ENCODE measurements around the gene PNRC1.
"Not testable (repeated sequence)": the region's sequence is repeated elsewhere in the genome, so short reads cannot be mapped to it uniquely, and the experiment has no call there.

PNRC1 gene

DNA sequence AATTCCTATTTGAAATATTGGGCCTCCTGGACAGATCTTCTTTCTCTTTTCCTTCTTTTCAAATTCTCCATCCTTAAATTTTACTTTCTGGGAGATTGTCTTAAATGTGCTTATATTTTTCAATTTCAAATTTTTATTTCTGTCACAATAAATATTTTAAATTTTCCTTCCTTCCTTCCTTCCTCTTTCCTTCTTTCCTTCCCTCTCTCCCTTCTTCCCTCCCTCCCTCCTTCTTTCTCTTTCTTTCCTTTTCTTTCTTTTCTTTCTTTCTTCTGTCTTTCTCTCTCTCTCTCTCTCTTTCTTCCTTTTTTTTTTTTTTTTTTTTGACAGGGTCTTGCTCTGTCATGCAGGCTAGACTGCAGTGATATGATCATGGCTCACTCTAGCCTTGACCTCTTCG, 16.7 kb upstream of the PNRC1 start:
- DNase-seq = no peak

DNA sequence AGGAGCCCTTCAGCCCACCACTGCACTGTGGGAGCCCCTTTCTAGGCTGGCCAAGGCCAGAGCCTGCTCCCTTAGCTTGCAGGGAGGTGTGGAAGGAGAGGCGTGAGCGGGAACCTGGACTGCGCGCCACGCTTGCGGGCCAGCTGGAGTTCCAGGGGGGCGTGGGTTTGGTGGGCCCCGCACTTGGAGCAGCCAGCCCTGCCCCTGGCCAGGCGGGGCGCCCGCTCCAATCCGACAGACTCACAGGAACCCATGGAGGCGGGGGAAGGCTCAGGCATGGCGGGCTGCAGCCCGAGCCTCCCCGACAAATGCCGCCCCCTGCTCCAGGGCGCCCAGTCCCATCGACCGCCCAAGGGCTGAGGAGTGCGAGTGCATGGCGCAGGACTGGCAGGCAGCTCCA, 15.6 kb upstream of the PNRC1 start:
- DNase-seq = not testable (repeated sequence)

DNA sequence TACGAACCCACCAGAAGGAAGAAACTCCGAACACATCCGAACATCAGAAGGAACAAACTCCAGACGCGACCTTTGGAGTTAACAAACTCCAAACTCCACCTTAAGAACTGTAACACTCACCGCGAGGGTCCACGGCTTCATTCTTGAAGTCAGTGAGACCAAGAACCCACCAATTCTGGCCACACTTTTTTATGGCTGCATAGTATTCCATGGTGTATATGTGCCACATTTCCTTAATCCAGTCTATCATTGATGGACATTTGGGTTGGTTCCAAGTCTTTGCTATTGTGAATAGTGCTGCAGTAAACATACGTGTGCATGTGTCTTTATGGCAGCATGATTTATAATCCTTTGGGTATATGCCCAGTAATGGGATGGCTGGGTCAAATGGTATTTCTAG, 14.4 kb upstream of the PNRC1 start:
- DNase-seq = not testable (repeated sequence)

DNA sequence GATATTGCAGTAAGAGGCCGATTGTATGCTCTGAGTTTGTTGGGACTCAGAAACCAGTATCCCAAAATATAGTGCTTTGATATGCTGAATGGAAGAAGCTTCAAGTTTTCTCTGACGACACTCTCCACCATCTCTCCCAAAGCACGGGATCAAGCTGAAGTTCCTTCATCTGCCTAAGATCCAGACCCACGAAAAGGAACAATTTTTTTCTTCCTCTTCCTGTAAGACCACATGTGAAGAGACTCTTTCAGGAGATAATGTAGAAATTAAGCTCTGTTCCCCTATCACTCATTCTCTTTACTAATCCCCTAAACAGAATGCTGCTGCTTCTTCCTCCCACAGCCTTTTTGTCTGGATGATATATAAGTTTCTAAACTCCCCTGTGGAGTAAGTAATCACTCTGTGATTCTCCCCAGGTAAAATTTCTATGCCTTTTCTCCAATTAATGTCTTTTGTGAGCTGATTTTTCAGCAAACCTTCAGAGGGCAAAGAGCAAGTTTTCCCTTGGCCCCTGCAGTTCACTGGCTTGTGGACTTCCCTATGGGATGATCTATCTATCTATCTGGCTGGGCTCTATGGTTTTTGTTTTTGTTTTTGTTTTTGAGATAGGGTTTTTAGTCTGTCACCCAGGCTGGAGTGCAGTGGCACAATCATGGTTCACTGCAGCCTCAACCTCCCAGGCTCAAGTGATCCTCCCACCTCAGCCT, 13.5 kb upstream of the PNRC1 start:
- peak; percentile 48 for DNase-seq

DNA sequence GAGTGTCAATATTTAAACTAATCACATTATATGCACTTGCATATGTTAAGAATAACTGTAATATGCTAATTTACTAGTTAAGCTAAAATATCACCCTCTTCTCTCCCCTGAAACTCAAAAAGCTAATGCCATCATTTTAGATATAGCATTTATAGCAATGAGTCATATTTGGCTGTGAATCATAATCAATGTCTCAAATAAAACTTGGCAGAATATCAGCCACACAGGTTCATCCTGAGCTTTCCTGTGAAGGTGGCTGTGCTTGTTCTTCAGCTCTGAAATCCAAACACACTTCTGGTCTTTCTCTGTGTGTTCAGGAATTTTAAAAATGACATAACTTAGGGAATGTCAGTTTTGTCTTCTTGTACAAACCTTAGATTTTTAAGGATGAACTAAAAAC, 12.8 kb upstream of the PNRC1 start:
- DNase-seq = no peak

DNA sequence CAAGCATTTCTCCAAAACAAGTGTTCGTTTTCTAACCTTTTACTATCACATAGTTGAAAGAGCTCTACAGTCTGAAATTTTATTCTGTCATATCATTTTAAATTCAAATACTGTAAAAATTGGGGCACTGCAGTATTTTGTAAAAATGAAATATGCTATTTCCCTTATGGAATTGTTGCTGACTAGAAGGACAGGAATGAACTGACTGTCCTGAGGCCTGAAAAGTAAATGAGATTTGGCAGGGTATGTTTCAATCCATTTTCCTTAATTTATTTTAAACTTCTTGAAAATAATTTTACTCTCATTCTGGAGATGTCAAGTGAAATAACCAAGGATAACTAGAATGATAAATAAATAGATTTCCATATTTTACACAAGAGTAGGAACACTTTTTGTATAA, 11.9 kb upstream of the PNRC1 start:
- no peak for DNase-seq

DNA sequence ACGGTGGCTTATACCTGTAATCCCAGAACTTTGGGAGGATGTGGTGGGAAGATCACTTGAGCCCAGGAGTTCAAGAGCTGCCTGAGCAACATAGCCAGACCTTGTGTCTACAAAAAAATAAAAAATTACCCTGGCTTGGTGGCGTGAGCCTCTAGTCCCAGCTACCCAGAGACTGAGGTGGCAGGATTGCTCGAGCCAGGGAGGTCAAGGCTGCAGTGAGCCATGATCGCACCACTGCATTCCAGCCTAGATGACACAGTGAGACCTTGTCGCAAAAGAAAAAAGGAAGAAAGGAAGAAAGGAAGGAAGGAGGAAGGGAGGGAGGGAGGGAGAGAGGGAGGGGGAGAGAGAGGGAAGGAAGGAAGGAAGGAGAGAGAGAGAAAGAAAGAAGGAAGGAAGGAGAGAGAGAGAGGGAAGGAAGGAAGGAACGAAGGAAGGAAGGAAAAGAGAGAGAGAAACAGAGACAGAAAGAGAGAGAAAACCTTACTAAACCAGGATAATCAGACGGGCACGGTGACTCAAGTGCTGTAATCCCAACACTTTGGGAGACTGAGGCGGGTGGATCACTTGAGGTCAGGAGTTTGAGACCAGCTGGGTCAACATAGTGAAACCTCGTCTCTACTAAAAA, 10.9 kb upstream of the PNRC1 start:
- no peak for DNase-seq

DNA sequence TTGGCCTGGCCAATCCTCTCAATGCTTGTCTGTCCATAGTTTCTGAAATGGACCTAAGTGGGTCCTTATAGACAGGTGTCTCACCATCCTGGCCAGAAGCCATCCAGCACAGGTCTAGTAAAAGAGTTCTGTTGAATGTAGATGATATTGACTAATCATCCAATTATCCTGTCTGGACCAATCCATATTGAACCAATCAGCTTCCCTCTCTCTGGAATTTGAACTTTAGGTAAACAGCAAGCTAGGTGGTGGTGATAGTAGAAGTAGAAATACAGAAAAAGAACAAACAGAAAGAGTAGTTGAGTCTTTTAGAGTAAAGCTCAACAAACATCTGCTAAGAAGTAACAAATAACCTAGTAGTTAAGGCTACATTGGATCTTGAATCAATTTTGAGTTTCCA, 9.5 kb upstream of the PNRC1 start:
- DNase-seq = no peak

DNA sequence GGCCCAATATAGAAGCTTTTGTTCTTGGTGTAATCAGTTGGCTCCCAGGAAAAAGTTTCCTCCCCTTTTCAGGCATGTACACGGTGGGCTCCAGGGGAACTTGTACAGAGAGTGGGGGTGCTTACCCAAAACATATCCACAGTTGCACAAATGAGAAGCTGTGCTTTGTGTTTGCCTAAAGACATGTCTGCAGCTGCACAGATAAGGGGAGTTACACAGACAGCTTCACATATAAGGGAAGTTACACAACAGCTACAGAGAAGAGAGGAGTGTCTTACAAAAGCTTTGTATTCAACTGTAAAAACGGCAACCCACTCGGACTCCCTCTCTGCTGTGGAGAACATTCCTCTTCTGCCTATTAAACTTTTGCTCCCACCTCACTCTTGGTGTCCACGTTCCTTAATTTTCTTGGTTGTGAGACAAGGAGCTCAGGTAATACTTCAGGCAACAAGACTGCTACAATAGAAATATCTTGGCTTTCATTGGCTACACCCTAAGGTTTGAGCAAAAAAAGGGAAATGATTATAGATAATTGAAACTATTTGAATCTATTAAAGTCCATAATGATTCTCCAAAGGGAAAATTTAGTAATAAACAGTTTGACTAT, 7.4 kb upstream of the PNRC1 start:
- DNase-seq = peak; percentile 99

DNA sequence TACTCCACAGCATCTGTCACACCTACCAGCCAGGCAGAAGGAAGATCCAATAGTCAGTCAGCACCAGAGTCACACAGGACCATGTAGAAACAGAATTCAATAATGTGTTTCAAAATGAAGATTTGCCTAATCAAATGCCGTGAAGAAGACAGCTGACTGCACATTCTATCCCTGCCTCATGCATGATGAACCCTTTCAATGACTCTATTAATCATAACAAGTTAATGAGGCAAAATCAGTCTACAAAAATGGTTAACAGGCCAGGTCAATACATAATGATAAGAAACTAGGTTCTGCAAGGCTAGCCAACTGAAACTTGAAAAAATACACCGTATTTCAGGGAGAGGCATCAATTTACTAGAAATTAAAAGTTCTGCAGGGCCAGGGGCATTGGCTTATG, 6.7 kb upstream of the PNRC1 start:
- no peak for DNase-seq

DNA sequence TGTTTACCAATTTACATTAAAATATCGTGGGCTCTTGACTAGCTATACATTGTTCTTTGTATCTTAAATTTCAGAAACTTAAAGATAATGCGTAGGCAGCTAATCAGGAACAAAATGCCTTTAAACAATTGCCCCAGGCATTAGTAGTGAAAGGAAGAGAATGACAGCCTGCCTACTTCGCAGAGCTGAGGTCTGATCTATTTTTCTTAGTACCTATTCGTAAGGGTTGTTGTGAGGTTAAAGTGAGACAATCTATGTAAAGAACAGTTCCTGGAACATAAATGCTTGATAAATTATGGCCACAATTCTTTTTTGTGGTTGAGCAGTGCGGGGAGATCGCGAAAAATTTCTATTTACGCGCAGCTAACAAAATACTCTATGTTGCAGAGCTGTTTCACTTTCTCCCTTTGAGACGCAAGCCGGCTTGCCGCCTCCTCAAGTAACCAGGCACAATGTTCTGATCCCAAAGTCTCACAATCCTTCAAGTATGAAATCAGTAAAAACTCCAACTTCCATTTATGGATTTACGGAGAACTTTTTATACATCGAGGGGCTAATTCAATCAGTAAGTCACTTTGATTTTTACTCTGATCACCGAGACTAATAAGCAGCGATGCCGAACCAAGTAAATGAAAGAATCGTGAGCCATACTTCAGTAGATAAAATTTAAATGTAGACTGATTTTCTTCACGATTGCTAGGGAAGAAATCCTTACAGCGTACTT, 878 bp upstream of the PNRC1 start:
- no peak for DNase-seq

DNA sequence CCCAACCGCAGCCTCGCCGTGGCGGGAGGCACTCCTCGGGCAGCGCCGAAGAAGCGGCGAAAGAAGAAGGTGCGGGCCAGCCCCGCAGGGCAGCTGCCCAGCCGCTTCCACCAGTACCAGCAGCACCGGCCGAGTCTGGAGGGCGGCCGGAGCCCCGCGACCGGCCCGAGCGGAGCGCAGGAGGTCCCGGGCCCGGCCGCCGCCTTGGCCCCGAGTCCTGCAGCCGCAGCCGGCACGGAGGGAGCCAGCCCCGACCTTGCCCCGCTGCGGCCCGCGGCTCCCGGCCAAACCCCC, 525 bp downstream of the PNRC1 start:
- no peak for DNase-seq

DNA sequence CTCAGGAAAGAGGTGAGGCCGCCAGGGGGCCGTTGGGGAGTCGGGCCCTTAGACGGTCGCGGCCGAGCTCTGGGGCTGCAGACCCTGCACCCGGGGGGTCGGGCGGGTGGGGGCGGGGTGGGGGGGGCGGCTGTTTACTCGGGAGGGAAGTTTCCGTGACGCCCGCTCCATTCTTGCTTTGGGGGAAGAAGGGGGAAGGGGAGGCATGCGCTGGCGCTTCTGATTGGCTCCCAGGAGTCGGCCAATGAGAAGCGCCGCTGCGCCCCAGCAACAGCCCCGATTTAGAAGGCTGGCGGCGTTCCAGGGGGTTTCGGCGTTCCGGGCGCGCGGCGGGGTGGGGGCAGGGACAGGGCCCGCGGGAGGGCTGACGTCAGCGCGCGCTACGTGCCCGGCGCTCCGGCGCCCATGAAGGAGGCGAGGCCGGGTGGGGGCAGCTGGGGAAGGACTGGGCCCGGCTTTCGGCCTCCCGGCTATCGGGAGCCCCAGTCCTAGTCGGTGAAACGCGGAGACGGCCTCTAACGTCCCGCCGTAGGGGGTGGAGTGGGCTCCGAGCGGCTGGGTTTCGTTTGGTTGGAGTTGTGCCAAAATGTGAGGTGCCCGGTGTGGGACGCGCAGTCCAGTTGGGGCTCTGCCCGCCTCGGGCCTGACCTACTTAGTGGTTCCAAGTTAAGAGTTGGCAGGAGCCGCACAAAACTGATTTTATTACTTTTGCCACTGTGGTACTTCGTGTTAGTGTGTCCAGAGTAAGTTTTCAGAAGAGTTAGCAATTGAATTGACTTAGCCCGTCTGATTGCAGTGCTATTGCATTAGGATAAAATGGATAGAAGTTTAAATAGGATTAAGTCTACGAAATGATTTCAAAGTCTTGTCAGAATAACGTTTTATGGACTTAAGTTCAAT, 1.1 kb downstream of the PNRC1 start:
- DNase-seq = peak; percentile 83

DNA sequence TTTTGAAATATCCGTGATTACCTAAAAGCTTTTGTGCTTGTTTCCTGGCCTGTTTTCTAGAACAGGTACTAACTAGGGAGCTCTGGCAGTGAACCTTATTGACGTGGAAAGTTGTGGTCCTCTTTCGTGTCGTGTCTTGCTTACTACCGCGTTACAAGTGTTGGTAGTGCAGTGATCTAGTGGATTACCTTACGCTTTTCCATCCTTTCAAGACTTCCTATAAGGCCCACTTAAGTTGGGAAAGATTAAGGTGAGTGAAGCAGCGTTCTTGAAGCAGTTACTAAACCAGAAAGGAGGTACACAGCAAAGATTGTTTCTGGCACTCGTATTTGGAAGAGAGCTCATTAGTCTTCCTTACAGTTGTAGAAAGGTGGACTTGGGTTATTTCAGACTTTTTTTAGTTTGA, 1.9 kb downstream of the PNRC1 start:
- no peak for DNase-seq

DNA sequence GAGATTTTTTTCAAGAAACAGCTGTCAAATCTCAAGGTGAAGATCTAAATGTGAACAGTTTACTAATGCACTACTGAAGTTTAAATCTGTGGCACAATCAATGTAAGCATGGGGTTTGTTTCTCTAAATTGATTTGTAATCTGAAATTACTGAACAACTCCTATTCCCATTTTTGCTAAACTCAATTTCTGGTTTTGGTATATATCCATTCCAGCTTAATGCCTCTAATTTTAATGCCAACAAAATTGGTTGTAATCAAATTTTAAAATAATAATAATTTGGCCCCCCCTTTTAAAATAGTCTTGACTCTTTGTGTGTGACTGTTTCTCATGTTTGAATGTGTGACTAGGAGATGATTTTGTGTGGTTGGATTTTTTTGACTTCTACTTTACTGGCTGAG, 4.0 kb downstream of the PNRC1 start:
- DNase-seq = no peak

DNA sequence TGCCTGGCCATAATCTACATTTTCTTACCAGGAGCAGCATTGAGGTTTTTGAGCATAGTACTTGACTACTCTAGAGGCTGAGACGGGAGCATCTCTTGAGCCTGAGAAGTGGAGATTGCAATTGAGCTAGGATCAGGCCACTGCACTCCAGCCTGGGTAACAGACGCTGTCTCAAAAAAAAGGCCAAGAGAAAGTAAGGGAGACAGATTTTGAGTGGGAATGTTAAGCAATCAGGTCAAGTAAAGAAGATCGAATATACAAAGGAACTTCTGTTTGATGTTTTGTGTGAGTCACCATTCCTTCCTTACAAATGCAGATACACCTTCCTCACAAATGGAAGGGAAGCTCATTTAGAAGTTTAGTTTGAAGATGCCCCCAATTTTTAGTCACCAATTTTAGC, 4.4 kb downstream of the PNRC1 start:
- no peak for DNase-seq

DNA sequence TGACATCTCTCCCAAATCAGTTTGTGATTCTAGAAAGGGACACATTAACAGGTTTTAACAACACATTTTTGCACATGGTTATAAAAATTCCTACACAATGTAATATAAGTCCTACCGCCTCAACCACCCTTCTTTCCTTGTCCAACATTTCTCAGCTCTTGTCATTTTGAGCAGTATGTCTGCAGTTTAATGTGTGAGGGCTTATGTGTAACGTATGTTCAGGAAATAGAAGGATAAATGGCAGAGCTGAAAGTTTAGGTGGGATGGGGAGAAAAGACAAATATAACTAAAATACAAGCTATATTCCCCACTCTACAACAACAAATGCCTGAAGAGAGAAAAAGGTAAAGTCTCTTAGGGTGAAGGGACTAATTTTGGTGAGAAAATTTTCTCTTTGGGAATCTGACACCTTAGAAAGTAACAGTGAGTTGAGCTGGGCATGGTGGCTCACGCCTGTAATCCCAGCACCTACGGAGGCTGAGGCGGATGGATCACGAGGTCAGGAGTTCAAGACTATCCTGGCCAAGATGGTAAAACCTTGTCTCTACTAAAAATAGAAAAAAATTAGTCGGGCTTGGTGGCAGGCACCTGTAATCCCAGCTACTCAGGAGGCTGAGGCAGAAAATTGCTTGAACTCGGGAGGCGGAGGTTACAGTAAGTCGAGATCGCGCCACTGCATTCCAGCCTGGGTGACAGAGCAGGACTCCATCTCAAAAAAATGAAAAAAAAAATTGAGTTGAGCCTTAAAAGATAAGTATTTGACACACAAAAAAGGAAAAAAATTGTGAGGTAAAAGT, 5.1 kb downstream of the PNRC1 start:
- DNase-seq = no peak

DNA sequence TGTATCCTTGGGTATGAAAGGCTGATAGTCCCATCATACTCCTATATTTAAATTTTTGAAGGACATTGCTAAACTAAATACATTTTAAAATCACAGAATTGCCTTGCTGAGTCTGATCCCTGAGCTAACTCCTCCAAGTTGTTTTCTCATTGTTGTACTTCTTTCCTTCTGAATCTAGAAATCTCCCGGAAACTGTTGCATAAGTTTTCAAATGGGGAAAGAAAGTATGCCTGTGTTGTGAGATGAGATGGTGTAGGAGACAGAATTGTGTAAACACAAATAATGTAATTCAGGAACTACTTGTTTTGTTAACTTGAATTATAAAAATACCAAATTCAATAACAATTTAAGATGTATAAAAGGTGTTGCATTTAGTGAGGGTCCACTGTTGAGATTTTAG, 7.3 kb downstream of the PNRC1 start:
- DNase-seq = peak; percentile 55

DNA sequence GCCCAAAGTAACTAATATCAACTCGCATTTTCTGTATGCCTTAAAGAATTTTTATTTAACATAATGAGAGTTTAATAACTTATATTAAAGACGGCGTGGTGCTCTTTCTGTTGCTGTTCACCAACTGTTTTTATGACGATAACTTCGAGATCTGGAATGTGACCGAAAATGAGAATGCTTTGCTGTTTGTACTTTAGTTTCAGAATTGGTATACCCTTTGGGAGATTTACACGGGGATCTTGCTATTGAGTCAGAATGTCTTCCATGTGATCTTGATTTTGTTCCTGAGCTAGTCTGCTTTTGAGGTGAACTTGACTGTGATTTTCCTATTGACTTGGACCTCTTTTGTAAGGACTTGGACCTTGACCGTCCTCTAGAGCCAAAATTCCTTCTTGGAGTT, 17.9 kb downstream of the PNRC1 start:
- no peak for DNase-seq

DNA sequence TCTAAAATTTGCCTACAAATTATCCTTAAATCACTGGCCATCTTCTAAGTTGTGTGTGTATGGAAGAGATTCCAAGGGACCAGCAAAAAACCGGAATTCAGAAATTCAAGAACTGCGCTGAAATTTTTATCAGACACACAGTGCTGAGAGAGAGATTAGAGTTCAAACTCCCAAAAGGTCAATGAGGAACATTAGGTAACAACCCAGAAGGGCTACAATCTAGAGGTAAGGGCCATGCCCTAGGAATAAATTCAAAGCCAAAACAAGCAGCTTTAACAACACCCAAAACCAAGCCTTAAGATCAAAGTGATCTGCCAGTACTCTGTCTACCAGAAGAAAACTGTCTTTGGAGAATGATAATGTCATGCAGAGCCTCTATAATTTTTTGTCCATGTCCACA, 19.6 kb downstream of the PNRC1 start:
- DNase-seq = no peak

DNA sequence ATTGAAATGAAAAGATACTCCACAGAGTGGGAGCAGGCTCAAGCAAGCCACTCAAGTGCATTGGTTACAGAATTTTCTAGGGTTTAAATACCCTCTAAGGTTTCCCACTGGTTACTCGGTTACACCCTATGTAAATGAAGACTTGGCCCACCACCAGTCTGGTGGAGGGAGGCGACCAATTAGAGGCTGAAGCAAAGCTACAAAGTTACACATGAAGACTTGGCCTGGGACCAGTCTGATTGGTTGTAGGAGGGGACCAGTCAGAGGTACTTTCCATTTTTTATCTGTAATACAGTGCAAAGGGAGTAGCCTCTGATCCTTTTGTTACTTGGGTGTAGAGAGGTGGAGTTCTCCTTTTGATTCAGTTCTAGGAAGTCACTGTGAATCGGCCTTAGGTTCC, 29.7 kb downstream of the PNRC1 start:
- no peak for DNase-seq

DNA sequence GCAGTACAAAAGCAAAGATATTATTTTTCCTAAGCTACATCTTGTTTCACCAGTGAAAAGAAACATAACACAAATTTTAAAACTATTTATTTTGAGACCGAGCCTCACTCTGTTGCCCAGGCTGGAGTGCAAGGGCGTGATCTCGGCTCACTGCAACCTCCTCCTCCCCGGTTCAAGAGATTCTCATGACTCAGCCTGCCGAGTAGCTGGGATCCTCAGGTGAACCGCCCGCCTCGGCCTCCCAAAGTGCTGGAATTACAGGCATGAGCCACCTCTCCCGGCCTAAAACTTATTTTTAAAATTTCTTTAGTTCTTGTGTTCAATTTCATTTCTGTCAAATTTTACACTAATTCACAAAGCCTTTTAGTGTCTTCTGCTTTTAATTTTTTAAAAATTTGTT, 31.4 kb downstream of the PNRC1 start:
- no peak for DNase-seq
